Measurements from ENCODE around the gene POLE2. TPM values are rescaled to one million over a fixed set of nuclear protein-coding genes. Genes with fewer than 3 reads are reported as not detected.
"Not testable (repeated sequence)": the region's sequence is repeated elsewhere in the genome, so short reads cannot be mapped to it uniquely, and the experiment has no call there.

Gene POLE2
- total and polyA plus RNA-seq, 2 donors: 3.2 to 25.5 TPM

- 49% methylated on average over 6 of the region's 6 CpGs for WGBS
- H3K4me3 ChIP-seq (ENCODE audit: low read depth, low read length): peak overlapping the region; percentile 89
- H3K36me3 ChIP-seq (ENCODE audit: insufficient read depth): no peaks in the 10 kb centered on the region
- H3K4me1 ChIP-seq (ENCODE audit: insufficient read depth): no peaks in the 10 kb centered on the region
- peak overlapping the region; percentile 97 for H3K27ac ChIP-seq (ENCODE audit: low read depth)
- no peak for DNase-seq (ENCODE audit: extremely low spot score)
Measured at GRCh38 chr14:49692193-49692757, 4.3 kb upstream of the POLE2 start.

GRCh38 chr14:49691031-49691430 lies 3.0 kb upstream of the POLE2 start:
- WGBS: 79% methylated on average over 4 of the region's 4 CpGs
- H3K4me3 ChIP-seq (ENCODE audit: low read depth, low read length): no peak overlapping the region
- H3K36me3 ChIP-seq (ENCODE audit: insufficient read depth): no peaks in the 10 kb centered on the region
- H3K4me1 ChIP-seq (ENCODE audit: insufficient read depth): no peaks in the 10 kb centered on the region
- no peak overlapping the region for H3K27ac ChIP-seq (ENCODE audit: low read depth)
- no peak for DNase-seq (ENCODE audit: extremely low spot score)

GRCh38 chr14:49688701-49689030 lies 652 bp upstream of the POLE2 start:
- 87% methylated on average over 8 of the region's 8 CpGs for WGBS
- DNase-seq (ENCODE audit: extremely low spot score): no peak
- H3K4me1 ChIP-seq (ENCODE audit: insufficient read depth): no peaks in the 10 kb centered on the region
- H3K27ac ChIP-seq (ENCODE audit: low read depth): peak overlapping the region; percentile 44
- H3K4me3 ChIP-seq (ENCODE audit: low read depth, low read length): no peak overlapping the region
- no peaks in the 10 kb centered on the region for H3K36me3 ChIP-seq (ENCODE audit: insufficient read depth)

- no peaks in the 10 kb centered on the region for H3K36me3 ChIP-seq (ENCODE audit: insufficient read depth)
- H3K4me1 ChIP-seq (ENCODE audit: insufficient read depth): no peaks in the 10 kb centered on the region
- H3K27ac ChIP-seq (ENCODE audit: low read depth): no peak overlapping the region
- H3K4me3 ChIP-seq (ENCODE audit: low read depth, low read length): no peak overlapping the region
- WGBS: 94% methylated on average over 4 of the region's 4 CpGs
- no peak for DNase-seq (ENCODE audit: extremely low spot score)
Measured at GRCh38 chr14:49686425-49686824, 1.6 kb downstream of the POLE2 start.

GRCh38 chr14:49679271-49679670 lies 8.7 kb downstream of the POLE2 start:
- Histone ChIP-seq H3K36me3 (ENCODE audit: insufficient read depth) (no peaks in the 10 kb centered on the region), H3K4me3 (ENCODE audit: low read depth, low read length) (no peak overlapping the region), H3K27ac (ENCODE audit: low read depth) (no peak overlapping the region), H3K4me1 (ENCODE audit: insufficient read depth) (no peaks in the 10 kb centered on the region)
- DNase-seq (ENCODE audit: extremely low spot score): no peak
- WGBS: 74% methylated on average over 2 of the region's 2 CpGs

- whole genome bisulfite sequencing: 96% methylated on average over 4 of the region's 4 CpGs
- Histone ChIP-seq H3K36me3 (ENCODE audit: insufficient read depth) (no peaks in the 10 kb centered on the region), H3K27ac (ENCODE audit: low read depth) (no peak overlapping the region), H3K4me1 (ENCODE audit: insufficient read depth) (no peaks in the 10 kb centered on the region), H3K4me3 (ENCODE audit: low read depth, low read length) (no peak overlapping the region)
- DNase-seq (ENCODE audit: extremely low spot score): no peak
Measured at GRCh38 chr14:49677643-49678042, 10.4 kb downstream of the POLE2 start.

GRCh38 chr14:49673586-49673985 lies 14.4 kb downstream of the POLE2 start:
- H3K27ac ChIP-seq (ENCODE audit: low read depth): no peak overlapping the region
- DNase-seq (ENCODE audit: extremely low spot score): no peak
- no peak overlapping the region for H3K4me3 ChIP-seq (ENCODE audit: low read depth, low read length)
- no peaks in the 10 kb centered on the region for H3K4me1 ChIP-seq (ENCODE audit: insufficient read depth)
- H3K36me3 ChIP-seq (ENCODE audit: insufficient read depth): no peaks in the 10 kb centered on the region
- WGBS: 91% methylated on average over 2 of the region's 2 CpGs

GRCh38 chr14:49670475-49670874 lies 17.5 kb downstream of the POLE2 start:
- Histone ChIP-seq H3K4me1 (ENCODE audit: insufficient read depth) (no peaks in the 10 kb centered on the region), H3K27ac (ENCODE audit: low read depth) (no peak overlapping the region), H3K4me3 (ENCODE audit: low read depth, low read length) (no peak overlapping the region), H3K36me3 (ENCODE audit: insufficient read depth) (no peaks in the 10 kb centered on the region)
- DNase-seq (ENCODE audit: extremely low spot score): no peak

GRCh38 chr14:49659526-49660455 lies 28.2 kb downstream of the POLE2 start:
- 86% methylated on average over 2 of the region's 2 CpGs for WGBS
- Histone ChIP-seq H3K4me3 (ENCODE audit: low read depth, low read length) (no peak overlapping the region), H3K4me1 (ENCODE audit: insufficient read depth) (no peaks in the 10 kb centered on the region), H3K36me3 (ENCODE audit: insufficient read depth) (no peaks in the 10 kb centered on the region), H3K27ac (ENCODE audit: low read depth) (no peak overlapping the region)
- DNase-seq (ENCODE audit: extremely low spot score): no peak

- 86% methylated on average over 6 of the region's 6 CpGs for WGBS
- not testable (repeated sequence) for H3K27ac ChIP-seq (ENCODE audit: low read depth); DNase-seq (ENCODE audit: extremely low spot score); H3K36me3 ChIP-seq (ENCODE audit: insufficient read depth); H3K4me1 ChIP-seq (ENCODE audit: insufficient read depth); H3K4me3 ChIP-seq (ENCODE audit: low read depth, low read length)
Measured at GRCh38 chr14:49657500-49657899, 30.5 kb downstream of the POLE2 start.

- DNase-seq (ENCODE audit: extremely low spot score): no peak
- H3K36me3 ChIP-seq (ENCODE audit: insufficient read depth): no peaks in the 10 kb centered on the region
- H3K4me3 ChIP-seq (ENCODE audit: low read depth, low read length): no peak overlapping the region
- H3K4me1 ChIP-seq (ENCODE audit: insufficient read depth): no peaks in the 10 kb centered on the region
- WGBS: 98% methylated on average over 3 of the region's 3 CpGs
- no peak overlapping the region for H3K27ac ChIP-seq (ENCODE audit: low read depth)
Measured at GRCh38 chr14:49654511-49654910, 33.5 kb downstream of the POLE2 start.

- 96% methylated on average over 6 of the region's 6 CpGs for WGBS
- no peak for DNase-seq (ENCODE audit: extremely low spot score)
- Histone ChIP-seq H3K4me1 (ENCODE audit: insufficient read depth) (no peaks in the 10 kb centered on the region), H3K27ac (ENCODE audit: low read depth) (no peak overlapping the region), H3K36me3 (ENCODE audit: insufficient read depth) (no peaks in the 10 kb centered on the region), H3K4me3 (ENCODE audit: low read depth, low read length) (no peak overlapping the region)
Measured at GRCh38 chr14:49653508-49653907, 34.5 kb downstream of the POLE2 start.

- no peak for DNase-seq (ENCODE audit: extremely low spot score)
- H3K4me3 ChIP-seq (ENCODE audit: low read depth, low read length): no peak overlapping the region
- peaks cover 2% of the 10 kb centered on the region for H3K4me1 ChIP-seq (ENCODE audit: insufficient read depth)
- H3K36me3 ChIP-seq (ENCODE audit: insufficient read depth): no peaks in the 10 kb centered on the region
- no peak overlapping the region for H3K27ac ChIP-seq (ENCODE audit: low read depth)
Measured at GRCh38 chr14:49642163-49642562, 45.9 kb downstream of the POLE2 start.

GRCh38 chr14:49641697-49642129 lies 46.3 kb downstream of the POLE2 start:
- H3K4me3 ChIP-seq (ENCODE audit: low read depth, low read length): no peak overlapping the region
- no peak for DNase-seq (ENCODE audit: extremely low spot score)
- peaks cover 1% of the 10 kb centered on the region for H3K36me3 ChIP-seq (ENCODE audit: insufficient read depth)
- H3K4me1 ChIP-seq (ENCODE audit: insufficient read depth): peaks cover 2% of the 10 kb centered on the region
- WGBS: 45% methylated on average over 8 of the region's 8 CpGs
- no peak overlapping the region for H3K27ac ChIP-seq (ENCODE audit: low read depth)
